WTC11 (cell line): ENCODE measurements around the gene TMED10. TPM values are rescaled to one million over a fixed set of nuclear protein-coding genes. Genes with fewer than 3 reads are reported as not detected.

Experiments
- ATAC-seq: fragments of 200-7000 bp; cut with Tn5 transposase; 2 replicates; pipeline ENCODE4 v1.10.0; 2021; ENCODE audit warnings: mild to moderate bottlenecking, moderate library complexity
- CTCF ChIA-PET: fragments of 300-600 bp; sonication (Branson Sonifier 250); formaldehyde crosslinking; loops from one replicate; lab custom pipeline; 2021; ENCODE audit warnings: antibody characterized with exemption; lab: Charles Lee
- POLR2A ChIA-PET: fragments of 350-600 bp; sonication (Branson Sonifier 250); formaldehyde crosslinking; loops from one replicate; lab custom pipeline; 2021; ENCODE audit warnings: antibody characterized with exemption; lab: Charles Lee
- DNase-seq: peaks from one replicate; pipeline ENCODE4 v3.0.0; 2021; ENCODE audit warnings: low spot score
- H3K27ac Mint-ChIP-seq: 2 replicates; pipeline ENCODE4 v1.8.0; 2021; ENCODE audit warnings: mixed read lengths
- H3K27me3 Mint-ChIP-seq: 2 replicates; pipeline ENCODE4 v1.8.0; 2021; ENCODE audit warnings: low read depth, mild to moderate bottlenecking, moderate library complexity, mixed read lengths
- H3K36me3 Mint-ChIP-seq: 2 replicates; pipeline ENCODE4 v1.8.0; 2021; ENCODE audit warnings: mixed read lengths
- H3K4me1 Mint-ChIP-seq: 2 replicates; pipeline ENCODE4 v1.8.0; 2022; ENCODE audit warnings: mixed read lengths
- H3K4me3 Mint-ChIP-seq: 2 replicates; pipeline ENCODE4 v1.8.0; 2021; ENCODE audit warnings: mild to moderate bottlenecking, moderate library complexity, mixed read lengths
- H3K9me3 Mint-ChIP-seq: 2 replicates; pipeline ENCODE4 v1.8.0; 2021; ENCODE audit warnings: mixed read lengths
- CBFB ChIP-seq: sonication (generic); formaldehyde crosslinking; IDR thresholded peaks from 2 replicates; pipeline ENCODE4 v1.8.1; 2022; ENCODE audit warnings: mild to moderate bottlenecking, low read depth, missing genetic modification reagents
- GRHL2 ChIP-seq: fragments of 250-450 bp; sonication (Bioruptor Pico); IDR thresholded peaks from 2 replicates; pipeline ENCODE4 v1.8.0; 2022; ENCODE audit warnings: mild to moderate bottlenecking, moderate library complexity; ENCODE audit not compliant: insufficient replicate concordance, severe bottlenecking
- MAX ChIP-seq: sonication (generic); formaldehyde crosslinking; IDR thresholded peaks from 2 replicates; pipeline ENCODE4 v1.8.0; 2022; ENCODE audit warnings: mild to moderate bottlenecking, missing genetic modification reagents
- MXD4 ChIP-seq: fragments of 250-450 bp; sonication (Bioruptor Pico); IDR thresholded peaks from 2 replicates; pipeline ENCODE4 v1.8.0; 2021; ENCODE audit warnings: mild to moderate bottlenecking, moderate library complexity, borderline replicate concordance
- SMAD3 ChIP-seq: sonication (generic); formaldehyde crosslinking; IDR thresholded peaks from 2 replicates; pipeline ENCODE4 v1.8.0; 2022; ENCODE audit warnings: missing genetic modification reagents, mild to moderate bottlenecking, borderline replicate concordance
- total RNA-seq: library from RNA; stranded (reverse); gene quantifications from 3 replicates; pipeline ENCODE4 v1.2.3, GENCODE V29; 2021
- TF ChIP-seq, protein P1 (sequence below): sonication (generic); formaldehyde crosslinking; conservative IDR thresholded peaks from 2 replicates; pipeline ENCODE4 v1.8.1; 2023; ENCODE audit warnings: mild to moderate bottlenecking, low read depth, missing genetic modification reagents, moderate library complexity
- TF ChIP-seq, protein P2 (sequence below): sonication (generic); formaldehyde crosslinking; IDR thresholded peaks from 2 replicates; pipeline ENCODE4 v1.8.1; 2023; ENCODE audit warnings: mild to moderate bottlenecking, missing genetic modification reagents

The TMED10 gene
- total RNA-seq, 1 experiment from 2014 or later: 234 TPM

DNA sequence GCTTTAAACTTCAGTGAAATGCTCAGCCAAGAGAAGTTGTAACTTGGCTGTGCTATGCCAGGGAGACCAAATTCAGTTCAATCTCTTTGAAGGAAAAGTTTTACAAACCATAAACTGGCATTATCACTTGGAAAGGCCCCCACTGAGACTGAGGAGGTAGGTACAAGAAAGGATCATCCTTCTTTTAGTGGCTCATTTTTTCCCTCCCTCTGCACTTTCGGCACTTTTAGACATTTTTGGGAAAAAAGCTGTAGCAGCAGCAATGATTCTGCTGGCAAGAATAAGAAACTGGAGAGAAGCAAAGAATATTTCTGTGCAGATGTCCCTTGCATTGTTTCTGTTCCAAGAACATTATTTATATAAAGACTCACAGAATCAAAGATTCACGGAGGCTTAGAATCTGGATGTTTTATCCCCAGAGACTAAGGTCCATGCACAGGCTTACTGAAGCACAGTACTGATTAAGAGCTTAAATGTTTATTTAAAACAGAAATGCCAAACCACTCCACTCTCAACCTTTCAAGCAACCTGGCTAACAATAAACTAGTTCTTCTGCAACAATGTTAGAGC lies 94.7 kb downstream of the TMED10 start:
- H3K27ac Mint-ChIP-seq: no peak overlapping the region
- peaks cover 20% of the 10 kb centered on the region for H3K36me3 Mint-ChIP-seq
- H3K9me3 Mint-ChIP-seq: no peaks in the 10 kb centered on the region
- ATAC-seq: no peak
- ChIA-PET POLR2A (no interaction called here), CTCF (interaction anchor here (0.6 kb wide), 1 partner anchor 312 kb away, joined by 4 read pairs; no protein-coding TSS in a partner anchor)
- no peaks in the 10 kb centered on the region for H3K27me3 Mint-ChIP-seq
- DNase-seq: no peak
- H3K4me3 Mint-ChIP-seq: no peak overlapping the region
- no peaks in the 10 kb centered on the region for H3K4me1 Mint-ChIP-seq
- TF ChIP-seq, protein P1, sequence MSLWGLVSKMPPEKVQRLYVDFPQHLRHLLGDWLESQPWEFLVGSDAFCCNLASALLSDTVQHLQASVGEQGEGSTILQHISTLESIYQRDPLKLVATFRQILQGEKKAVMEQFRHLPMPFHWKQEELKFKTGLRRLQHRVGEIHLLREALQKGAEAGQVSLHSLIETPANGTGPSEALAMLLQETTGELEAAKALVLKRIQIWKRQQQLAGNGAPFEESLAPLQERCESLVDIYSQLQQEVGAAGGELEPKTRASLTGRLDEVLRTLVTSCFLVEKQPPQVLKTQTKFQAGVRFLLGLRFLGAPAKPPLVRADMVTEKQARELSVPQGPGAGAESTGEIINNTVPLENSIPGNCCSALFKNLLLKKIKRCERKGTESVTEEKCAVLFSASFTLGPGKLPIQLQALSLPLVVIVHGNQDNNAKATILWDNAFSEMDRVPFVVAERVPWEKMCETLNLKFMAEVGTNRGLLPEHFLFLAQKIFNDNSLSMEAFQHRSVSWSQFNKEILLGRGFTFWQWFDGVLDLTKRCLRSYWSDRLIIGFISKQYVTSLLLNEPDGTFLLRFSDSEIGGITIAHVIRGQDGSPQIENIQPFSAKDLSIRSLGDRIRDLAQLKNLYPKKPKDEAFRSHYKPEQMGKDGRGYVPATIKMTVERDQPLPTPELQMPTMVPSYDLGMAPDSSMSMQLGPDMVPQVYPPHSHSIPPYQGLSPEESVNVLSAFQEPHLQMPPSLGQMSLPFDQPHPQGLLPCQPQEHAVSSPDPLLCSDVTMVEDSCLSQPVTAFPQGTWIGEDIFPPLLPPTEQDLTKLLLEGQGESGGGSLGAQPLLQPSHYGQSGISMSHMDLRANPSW (CRISPR knock-in tag): no peak
- TF ChIP-seq SMAD3 (CRISPR knock-in tag) (no peak), GRHL2 (CRISPR knock-in tag) (no peak), CBFB (CRISPR knock-in tag) (no peak), MXD4 (CRISPR knock-in tag) (no peak), MAX (CRISPR knock-in tag) (no peak)
- TF ChIP-seq, protein P2, sequence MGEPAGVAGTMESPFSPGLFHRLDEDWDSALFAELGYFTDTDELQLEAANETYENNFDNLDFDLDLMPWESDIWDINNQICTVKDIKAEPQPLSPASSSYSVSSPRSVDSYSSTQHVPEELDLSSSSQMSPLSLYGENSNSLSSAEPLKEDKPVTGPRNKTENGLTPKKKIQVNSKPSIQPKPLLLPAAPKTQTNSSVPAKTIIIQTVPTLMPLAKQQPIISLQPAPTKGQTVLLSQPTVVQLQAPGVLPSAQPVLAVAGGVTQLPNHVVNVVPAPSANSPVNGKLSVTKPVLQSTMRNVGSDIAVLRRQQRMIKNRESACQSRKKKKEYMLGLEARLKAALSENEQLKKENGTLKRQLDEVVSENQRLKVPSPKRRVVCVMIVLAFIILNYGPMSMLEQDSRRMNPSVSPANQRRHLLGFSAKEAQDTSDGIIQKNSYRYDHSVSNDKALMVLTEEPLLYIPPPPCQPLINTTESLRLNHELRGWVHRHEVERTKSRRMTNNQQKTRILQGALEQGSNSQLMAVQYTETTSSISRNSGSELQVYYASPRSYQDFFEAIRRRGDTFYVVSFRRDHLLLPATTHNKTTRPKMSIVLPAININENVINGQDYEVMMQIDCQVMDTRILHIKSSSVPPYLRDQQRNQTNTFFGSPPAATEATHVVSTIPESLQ: no peak
- TF ChIP-seq, all 79 proteins: peak for 0

Other genes with a start within 250 kb of the TMED10 start
- gene PGF, start 221.0 kb downstream of the TMED10 start, total RNA-seq: 5.0 to 6.7 TPM (median 6.5 TPM) in 3 replicates
- 46.0 to 50.7 TPM (median 50.5 TPM) in 3 replicates for gene EIF2B2, start 173.7 kb downstream of the TMED10 start, total RNA-seq
- gene MLH3, start 125.1 kb downstream of the TMED10 start, total RNA-seq: 16.7 to 18.3 TPM (median 18.2 TPM) in 3 replicates
- 22.4 to 26.6 TPM (median 23.0 TPM) in 3 replicates for gene ACYP1, start 112.6 kb downstream of the TMED10 start, total RNA-seq
- 1.3 to 1.8 TPM (median 1.6 TPM) in 3 replicates for gene ZC2HC1C, start 107.0 kb downstream of the TMED10 start, total RNA-seq
- 50.8 to 60.5 TPM (median 59.1 TPM) in 3 replicates for gene NEK9, start 49.6 kb downstream of the TMED10 start, total RNA-seq
- gene FOS, start 102.2 kb upstream of the TMED10 start, total RNA-seq: 23.9 to 57.4 TPM (median 50.8 TPM) in 3 replicates